Ovary (tissue), 3 donors: Measurements from ENCODE around the gene PIGN.

ENCODE experiments used
- CTCF ChIP-seq, 3 donors: fragments of 450-650 bp in 2 of 3; fragments of 200-600 bp in 1 of 3; IDR thresholded peaks; one replicate each; pipeline versions ENCODE4 v1.5.1 to v1.8.0; 2016 to 2022; ENCODE audit warnings: antibody characterized with exemption in 3 of 3, mild to moderate bottlenecking in 1 of 3
- POLR2A ChIP-seq: fragments of 450-650 bp; IDR thresholded peaks from one replicate; pipeline ENCODE4 v1.6.1; 2017; ENCODE audit warnings: antibody characterized with exemption, mild to moderate bottlenecking, moderate library complexity
- donor health status: DM: no; HTN: no; CAD: no.

- TF ChIP-seq CTCF (IDR thresholded peaks at IDR 0.05) (no peak), POLR2A (no peak)
These were observed 153.6 kb downstream of the PIGN start for GRCh38 chr18:62033207-62033606.
